IPS DF 19.7 (cell line): Measurements from ENCODE around the gene C5AR2.
"Not testable (repeated sequence)": the region's sequence is repeated elsewhere in the genome, so short reads cannot be mapped to it uniquely, and the experiment has no call there.

Experiments
- DNase-seq: peaks from one replicate; pipeline ENCODE4 v3.0.0-alpha.2; 2013; ENCODE audit warnings: low read depth, low spot score

The C5AR2 gene

GRCh38 chr19:47323872-47324271 lies 8.1 kb upstream of the C5AR2 start:
- no peak for DNase-seq

GRCh38 chr19:47324502-47324901 lies 7.5 kb upstream of the C5AR2 start:
- DNase-seq = no peak

GRCh38 chr19:47330466-47330869 lies 1.5 kb upstream of the C5AR2 start:
- DNase-seq = no peak

GRCh38 chr19:47331490-47331889 lies 485 bp upstream of the C5AR2 start:
- no peak for DNase-seq

GRCh38 chr19:47336765-47337718 lies 5.1 kb downstream of the C5AR2 start:
- DNase-seq = not testable (repeated sequence)

- DNase-seq = no peak
Observed at GRCh38 chr19:47339196-47339880, 7.4 kb downstream of the C5AR2 start.

- no peak for DNase-seq
Observed at GRCh38 chr19:47340477-47341208, 8.7 kb downstream of the C5AR2 start.

- no peak for DNase-seq
Observed at GRCh38 chr19:47341734-47342133, 9.8 kb downstream of the C5AR2 start.

- DNase-seq = no peak
Observed at GRCh38 chr19:47343194-47343802, 11.3 kb downstream of the C5AR2 start.

- no peak for DNase-seq
Observed at GRCh38 chr19:47344425-47344824, 12.4 kb downstream of the C5AR2 start.

- DNase-seq = not testable (repeated sequence)
Observed at GRCh38 chr19:47346024-47346423, 14.0 kb downstream of the C5AR2 start.

GRCh38 chr19:47348819-47349795 lies 17.1 kb downstream of the C5AR2 start, which contains the start of gene DHX34:
DHX34 (plus strand) TSS chr19:47349315; CDS start chr19:47353031, 3,716 bp downstream.
- peak; percentile 93 for DNase-seq

GRCh38 chr19:47350630-47351029 lies 18.7 kb downstream of the C5AR2 start:
- DNase-seq = no peak

- no peak for DNase-seq
Observed at GRCh38 chr19:47351548-47351947, 19.6 kb downstream of the C5AR2 start.

- DNase-seq = no peak
Observed at GRCh38 chr19:47352095-47352494, 20.1 kb downstream of the C5AR2 start.

GRCh38 chr19:47353307-47353712 lies 21.3 kb downstream of the C5AR2 start:
- DNase-seq = no peak

GRCh38 chr19:47356900-47357299 lies 24.9 kb downstream of the C5AR2 start:
- no peak for DNase-seq

- DNase-seq = no peak
Observed at GRCh38 chr19:47357788-47358680, 26.1 kb downstream of the C5AR2 start.

GRCh38 chr19:47358936-47359335 lies 27.0 kb downstream of the C5AR2 start:
- no peak for DNase-seq
